ENCODE data around the gene ADAP2.
"Not testable (repeated sequence)": the region's sequence is repeated elsewhere in the genome, so short reads cannot be mapped to it uniquely, and the experiment has no call there.

The ADAP2 gene

DNA sequence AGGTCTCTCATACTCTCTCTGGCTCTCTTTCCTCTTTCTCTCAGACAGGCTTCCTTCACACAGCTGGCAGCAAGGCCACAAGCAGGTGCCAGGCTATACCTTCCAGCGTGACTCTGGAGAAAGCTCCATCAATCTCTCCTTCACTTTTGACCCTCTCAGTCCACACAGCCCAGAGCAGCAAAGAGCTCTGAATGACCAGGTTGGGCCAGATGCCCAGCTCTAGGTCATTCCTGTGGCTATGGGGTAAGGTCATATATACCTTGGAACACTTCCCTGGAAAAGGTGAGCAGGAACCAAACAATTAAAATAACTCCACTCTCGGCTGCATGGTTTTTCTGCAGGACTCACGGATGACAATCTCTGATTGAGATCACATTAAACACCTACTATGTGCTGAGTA lies 8.8 kb downstream of the ADAP2 start:
- no peak for DNase-seq

DNA sequence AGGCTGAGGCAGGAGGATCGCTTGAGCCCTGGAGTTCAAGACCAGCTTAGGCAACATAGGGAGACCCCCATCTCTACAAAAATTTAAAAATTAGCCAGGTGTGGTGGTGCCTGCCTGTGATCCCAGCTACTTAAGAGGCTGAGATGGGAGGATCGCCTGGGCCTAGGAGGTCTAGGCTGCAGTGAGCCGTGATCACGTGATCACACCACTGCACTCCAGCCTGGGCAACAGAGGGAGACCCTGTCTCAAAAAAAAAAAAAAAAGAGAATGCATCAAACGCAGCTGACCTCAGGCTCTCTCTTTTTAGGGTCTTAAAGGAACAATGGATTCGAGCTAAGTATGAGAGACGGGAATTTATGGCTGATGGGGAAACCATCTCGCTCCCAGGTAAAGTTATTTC lies 9.8 kb downstream of the ADAP2 start:
- not testable (repeated sequence) for DNase-seq

DNA sequence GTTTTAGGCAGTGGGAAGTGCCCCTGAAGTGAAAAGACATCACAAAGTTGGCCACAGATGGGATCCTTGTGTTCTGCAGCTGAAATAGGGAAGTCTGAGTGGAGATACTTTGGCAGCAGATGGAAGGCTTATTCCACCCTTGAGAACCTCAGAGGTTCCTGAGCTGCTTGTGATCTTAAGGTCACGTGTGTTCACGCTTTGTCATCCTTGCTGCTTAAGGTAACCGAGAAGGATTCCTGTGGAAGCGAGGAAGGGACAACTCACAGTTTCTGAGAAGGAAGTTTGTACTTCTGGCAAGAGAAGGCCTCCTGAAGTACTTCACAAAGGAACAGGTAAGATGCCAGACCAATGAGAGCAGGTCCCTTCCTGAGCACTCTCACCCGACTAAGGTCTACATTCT lies 12.2 kb downstream of the ADAP2 start:
- no peak for DNase-seq

DNA sequence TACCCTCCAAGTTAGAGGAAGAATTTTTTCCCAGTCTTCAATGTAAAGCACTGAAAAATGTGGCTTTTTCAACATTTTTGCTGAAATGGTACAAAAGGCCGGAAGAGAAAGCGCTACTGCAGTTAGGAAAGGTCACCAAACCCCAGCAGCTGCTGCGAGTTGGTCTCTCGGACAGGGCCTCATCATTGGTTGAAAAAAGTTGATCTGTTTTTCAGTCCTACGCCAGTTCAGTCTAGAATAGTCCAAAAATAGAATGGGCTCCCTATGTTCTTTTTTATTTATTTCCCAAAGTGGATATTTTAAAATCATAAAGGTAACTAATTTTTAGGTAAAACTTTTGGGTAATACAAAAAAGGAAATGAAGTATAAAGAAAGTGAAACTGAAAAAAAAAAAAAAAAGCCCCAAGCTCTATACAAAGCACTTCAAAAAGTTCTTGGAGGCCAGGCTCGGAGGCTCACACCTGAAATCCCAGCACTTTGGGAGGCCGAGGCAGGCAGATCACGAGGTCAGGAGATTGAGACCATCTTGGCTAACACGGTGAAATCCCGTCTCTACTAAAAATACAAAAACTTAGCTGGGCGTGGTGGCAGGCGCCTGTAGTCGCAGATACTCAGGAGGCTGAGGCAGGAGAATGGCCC lies 17.4 kb downstream of the ADAP2 start:
- no peak for DNase-seq

DNA sequence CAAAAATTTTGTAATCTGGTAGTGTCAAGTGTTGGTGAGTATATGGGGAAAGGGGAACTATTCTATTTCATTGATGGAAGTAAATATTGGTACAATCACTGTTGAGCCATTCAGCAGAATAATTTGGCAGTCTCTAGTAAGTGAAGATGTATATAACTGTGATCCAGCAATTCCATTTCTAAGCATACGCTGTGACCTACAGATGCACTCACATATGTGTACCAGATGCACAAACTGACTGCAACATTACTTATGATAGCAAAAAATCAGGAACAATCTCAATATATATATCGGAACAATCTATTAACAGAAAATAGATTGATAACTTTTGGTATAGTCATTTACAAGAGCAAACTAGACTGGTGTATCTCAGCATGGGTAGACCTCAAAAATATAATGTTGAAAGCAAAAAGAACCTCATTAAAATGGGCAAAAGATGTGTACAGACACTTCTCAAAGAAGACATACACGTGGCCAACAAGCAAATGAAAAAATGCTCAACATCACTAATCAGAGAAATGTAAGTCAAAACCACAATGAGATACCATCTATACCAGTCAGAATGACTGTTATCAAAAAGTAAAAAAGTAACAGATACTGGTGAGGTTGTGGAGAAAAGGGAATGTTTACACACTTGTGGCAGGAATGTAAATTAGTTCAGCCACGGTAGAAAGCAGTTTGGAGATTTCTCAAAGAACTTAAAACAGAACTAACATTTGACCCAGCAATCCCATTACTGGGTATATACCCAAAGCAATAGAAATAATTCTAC lies 20.7 kb downstream of the ADAP2 start:
- no peak for DNase-seq

DNA sequence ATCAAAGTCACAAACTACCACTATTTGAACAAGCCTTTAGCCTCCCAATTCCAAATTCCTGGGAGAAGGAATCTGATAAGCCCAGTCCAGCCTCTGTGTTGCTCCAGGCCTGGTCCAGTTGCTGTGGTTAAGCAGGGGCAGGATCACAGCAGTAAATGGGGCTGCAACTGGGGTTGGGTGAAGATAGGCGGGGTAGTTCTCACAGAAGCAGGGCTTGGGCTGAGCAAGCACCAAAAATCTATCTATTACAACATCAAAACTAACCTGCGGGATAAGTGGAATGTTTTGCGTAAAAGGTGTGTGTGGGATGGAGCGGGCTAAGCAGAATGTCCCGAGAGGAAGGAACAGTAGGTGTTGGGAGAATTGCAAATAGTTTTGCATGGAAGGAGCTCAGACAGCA lies 26.1 kb downstream of the ADAP2 start:
- DNase-seq = no peak

DNA sequence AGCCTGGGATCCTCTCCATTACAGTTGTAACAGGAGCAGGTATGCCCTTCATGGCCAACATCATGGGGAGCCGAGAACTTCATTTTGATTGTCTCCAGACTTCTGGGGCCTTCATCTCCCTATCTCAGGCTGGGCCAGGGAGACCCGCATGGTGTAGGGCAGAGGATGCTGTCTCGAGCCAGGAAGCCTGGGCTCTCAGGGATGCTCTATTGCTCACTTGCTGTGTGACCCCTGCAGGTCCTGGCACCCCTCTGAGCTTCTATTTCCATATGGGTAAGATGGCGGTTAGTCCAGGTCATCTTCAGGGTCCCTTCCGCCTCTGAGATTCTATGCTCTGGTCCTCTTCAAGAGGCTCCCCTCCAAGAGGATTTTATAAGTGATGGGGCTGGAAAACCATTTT lies 28.4 kb downstream of the ADAP2 start:
- DNase-seq = no peak

DNA sequence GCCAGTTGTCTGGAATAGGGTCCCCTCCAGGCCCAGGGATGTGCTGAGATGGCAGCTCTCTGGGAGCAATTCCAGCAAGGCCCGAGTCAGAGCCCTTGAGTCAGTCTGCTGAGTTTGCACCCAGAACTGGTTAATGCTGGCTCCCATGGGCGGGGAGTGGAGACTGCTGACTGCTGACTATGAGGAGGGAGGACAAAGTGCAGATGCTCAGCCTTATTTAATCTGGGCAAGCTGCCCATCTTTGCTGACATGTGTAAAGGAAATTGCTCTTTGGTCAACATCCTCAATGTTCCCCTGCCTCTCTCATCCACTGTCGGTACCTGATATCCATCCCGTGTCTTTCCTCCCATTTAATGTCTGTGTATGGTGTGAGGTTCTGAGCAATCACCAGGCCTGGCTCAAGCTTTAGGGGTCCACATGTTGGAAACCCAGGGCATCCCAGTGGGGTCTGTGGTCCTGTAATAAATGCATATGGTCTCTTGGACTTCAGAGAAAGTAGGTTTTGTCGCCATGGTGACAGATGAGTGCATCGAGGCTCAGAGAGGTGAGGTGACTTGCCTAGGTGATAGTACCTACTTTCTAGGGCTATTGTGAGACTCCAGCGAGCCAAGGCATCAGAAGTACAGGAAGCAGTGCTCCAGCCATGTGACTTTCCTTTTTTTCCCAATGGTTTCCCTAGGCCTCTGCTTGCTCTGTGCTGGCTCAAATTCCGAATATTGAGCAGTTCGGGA lies 29.1 kb downstream of the ADAP2 start:
- no peak for DNase-seq

DNA sequence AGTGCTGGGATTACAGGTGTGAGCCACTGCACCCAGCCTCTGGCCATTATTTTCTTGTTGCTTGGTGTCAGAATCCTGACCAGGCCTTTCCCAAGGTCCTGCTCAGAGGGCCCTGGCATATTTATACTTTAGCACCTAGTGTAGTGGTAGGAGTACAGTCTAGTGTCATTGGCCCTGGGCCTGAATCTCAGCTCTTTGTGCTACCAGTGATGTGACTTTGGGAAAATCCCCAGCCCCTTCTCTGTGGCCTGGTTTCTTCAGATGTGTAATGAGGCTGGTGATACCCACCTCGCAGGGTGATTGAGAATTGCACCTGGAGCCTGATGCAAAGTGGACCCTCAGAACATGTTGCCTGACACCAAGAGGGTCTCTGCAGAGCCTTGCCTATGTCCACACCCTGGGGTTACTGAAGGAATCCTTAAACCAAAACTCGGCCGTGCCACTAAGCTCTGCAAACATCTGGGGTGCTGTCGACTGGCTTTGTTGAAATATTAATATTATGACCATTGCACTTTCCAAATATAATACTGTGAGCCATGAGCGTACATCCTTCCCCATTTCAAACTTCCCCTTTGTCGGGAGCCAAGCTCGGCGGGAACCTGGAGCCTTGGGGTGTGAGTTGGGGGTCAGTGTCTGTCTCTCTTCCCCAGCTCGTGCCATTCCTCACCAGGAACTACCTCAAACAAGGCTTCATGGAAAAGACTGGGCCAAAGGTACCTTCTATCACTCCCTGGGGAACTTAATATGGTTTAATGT lies 31.1 kb downstream of the ADAP2 start:
- no peak for DNase-seq

DNA sequence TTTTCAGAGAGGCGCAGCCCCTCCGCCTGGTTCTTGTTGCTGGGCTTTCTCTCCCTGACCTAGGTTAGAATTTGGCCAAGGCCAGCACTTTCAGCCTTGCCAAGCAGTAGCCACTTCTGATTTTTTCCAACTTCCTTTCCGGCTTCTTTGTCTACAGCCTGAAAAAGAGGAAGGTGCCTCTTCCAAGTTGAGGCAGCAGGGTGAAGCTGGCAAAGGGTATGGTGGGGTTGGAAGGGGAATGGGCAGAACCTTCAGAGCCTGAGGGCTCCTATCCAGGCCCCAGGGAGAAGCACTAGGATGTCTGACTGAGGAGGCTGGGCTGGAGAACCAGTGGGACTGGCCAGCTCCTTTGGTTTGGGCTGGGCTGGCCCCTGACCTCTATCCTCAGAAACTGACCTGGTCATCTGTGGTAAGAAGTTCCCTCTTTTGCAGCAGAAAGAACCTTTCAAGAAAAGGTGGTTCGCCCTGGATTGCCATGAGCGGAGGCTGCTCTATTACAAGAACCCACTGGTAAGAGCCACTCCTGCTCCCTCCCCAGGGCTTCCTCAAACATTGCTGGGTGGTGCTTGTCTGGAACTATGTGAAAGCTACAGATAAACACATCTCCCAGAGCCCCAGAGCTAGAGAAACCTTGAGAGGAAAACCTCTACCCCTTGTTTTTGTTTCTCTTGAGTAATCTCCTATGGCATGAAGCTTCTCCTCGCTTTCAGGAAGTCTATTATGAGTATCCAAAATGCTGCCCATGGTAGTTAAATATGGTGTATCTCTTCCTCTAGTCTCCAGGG lies 32.5 kb downstream of the ADAP2 start:
- DNase-seq = no peak

DNA sequence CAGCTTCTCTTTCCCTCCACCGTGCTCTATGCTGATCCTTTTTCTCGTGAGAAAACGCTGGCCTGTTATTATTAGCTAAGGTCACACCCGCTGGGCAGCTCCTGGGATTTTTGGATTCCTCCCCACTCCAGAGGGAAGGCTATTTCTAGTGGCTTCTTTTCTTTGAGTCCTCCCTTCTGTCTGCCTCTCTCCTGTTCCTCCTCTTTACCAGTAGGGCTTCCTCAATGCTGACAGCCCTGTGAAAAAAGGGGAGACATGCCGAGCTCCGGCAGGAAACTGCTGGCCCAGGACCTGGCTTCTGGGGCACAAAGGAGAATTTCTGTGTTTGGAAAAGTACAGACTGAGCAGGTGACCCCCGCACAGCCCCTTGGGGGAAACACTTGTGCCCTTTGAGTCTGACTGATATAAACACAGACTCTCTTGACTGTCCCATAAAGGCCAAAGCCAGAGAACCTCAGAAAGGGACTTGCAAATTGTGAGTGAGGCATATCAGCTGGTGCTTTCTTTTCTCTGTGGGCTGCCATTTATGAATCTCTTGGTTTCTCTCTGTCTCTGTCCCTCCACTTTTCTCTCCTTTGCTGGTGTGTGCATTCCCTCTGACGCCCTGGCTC lies 35.1 kb downstream of the ADAP2 start:
- no peak for DNase-seq

DNA sequence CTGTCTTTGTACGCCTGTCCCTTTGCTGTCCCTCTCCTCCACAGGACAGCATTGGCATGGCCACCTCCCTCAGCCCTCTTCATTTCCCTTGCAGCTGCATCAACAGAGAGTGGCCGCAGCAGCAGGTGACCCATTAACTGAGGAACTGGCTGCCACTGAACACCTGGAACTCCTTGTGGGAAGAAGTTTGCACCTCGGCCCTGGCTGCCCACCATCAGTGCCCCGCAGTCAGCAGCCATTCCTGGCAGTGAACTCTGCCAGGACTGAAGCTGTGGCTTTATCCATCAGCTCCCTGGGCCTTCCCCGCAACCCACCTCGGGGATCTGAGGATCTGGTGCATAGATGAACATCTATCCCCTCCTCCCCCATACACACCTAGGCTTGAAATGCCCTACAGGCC lies 36.0 kb downstream of the ADAP2 start:
- no peak for DNase-seq

DNA sequence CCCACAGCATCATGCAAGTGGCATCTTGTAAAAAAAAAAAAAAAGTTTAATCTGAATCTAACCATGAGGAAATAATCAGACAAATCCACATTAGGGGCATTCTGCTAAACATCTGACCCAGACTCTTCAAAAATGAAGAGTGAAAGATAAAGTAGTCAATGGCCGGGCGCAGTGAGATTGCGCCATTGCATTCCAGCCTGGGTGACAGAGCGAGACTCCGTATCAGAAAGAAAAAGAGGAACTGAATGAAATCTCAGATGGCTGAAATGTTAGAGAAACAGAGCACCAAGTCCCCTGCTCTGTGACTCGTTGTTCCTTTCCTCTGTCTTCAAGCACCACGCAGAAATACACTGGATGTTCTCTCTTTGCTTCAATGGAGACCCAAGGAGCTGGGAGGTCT lies 36.4 kb downstream of the ADAP2 start:
- peak; percentile 26 for DNase-seq

DNA sequence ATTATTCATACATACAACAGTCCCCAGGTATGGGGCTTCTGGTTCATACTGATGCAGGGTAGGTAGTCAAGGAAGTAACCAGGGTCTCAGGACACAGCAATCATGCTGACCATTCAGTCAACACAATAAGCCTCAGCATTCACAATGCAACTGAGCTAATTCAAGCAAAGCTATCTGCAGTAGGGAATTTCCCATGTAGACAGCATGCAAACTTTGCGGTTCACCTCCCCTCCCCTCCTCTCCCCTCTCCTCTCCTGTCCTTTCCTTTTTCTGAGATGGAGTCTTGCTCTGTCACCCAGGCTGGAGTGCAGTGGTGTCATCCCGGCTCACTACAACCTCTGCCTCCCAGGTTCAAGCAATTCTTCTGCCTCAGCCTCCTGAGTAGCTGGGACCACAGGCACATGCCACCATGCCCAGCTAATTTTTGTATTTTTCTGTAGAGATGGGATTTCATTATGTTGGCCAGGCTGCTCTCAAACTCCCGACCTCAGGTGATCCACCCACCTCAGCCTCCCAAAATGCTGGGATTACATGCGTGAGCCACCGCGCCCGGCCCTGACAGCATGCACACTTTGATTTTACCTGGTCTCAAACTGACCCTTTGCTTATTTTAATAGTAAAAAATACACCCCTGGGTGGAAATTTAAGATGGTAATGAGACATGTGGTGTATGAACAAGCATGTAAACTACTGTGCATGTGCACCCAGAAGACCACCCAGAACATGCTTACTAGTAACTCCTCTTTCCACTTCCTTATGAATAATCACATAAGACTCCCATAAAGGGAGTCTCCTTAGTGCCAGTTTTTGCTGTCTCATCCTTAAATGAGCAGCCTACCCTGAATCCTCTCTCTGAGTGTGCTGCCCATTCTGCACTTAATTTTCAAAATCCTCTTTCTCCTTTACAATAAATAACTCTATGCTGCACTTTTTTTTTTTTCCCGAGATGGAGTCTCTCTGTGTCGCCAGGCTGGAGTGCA lies 39.8 kb downstream of the ADAP2 start:
- no peak for DNase-seq

DNA sequence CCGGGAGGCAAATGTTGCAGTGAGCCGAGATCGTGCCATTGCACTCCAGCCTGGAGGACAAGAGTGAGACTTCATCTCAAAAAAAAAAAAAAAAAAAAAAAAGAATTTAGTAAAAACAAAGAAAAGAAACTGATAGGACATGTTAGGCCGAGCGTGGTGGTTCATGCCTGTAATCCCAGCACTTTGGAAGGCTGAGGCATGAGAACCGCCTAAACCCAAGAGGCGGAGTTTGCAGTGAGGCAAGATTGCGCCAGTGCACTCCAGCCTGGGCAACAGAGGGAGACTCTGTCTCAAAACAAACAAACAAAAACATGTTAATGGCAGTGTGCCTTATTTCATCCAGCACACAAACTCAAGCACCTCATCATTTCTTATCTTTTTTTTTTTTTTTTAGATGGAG lies 42.6 kb downstream of the ADAP2 start:
- DNase-seq = not testable (repeated sequence)

DNA sequence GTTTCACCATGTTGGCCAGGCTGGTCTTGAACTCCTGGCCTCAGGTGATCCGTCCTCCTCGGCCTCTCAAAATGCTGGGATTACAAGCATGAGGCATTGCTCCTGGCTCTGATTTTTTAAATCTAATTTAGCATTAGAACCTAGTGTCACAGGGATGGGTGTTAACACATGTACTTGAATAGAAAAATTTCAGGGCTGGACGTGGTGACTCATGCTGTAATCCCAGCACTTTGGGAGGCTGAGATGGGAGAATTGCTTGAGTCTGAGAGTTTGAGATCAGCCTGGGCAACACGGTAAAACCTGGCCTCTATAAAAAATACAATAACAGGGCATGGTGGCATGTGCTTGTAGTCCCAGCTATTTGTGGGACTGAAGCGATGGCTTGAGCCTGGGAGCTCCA lies 43.1 kb downstream of the ADAP2 start:
- no peak for DNase-seq

DNA sequence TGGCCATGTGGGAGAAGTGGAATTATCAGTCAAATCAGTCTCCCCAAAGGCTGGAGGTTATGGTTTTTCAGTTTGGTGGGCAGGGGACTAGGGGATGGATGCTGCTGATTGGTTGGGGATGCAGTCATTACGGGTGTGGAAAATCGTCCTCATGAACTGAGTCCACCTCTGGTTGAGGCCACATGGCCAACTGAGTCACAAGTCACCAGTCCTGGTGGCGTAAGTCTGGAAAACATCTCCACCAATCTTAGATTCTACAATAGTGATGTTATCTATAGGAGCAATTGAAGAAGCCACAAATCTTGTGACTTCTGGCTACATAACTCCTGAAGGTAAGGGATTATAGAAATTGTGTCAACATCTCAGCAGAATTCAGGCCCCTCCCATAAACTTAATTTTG lies 43.9 kb downstream of the ADAP2 start:
- no peak for DNase-seq

DNA sequence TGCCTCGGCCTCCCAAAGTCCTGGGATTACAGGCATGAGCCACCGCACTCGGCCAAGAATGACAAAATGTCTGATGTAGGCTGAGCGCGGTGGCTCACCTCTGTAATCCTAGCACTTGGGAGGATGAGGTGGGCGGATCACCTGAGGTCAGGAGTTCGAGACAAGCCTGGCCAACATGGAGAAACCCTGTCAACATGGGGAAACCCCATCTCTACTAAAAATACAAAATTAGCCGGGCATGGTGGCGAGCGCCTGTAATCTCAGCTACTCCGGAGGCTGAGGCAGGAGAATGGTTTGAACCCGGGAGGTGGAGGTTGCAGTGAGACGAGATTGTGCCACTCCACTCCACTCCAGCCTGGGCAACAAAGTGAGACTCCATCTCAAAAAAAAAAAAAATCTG lies 46.2 kb downstream of the ADAP2 start:
- DNase-seq = not testable (repeated sequence)

DNA sequence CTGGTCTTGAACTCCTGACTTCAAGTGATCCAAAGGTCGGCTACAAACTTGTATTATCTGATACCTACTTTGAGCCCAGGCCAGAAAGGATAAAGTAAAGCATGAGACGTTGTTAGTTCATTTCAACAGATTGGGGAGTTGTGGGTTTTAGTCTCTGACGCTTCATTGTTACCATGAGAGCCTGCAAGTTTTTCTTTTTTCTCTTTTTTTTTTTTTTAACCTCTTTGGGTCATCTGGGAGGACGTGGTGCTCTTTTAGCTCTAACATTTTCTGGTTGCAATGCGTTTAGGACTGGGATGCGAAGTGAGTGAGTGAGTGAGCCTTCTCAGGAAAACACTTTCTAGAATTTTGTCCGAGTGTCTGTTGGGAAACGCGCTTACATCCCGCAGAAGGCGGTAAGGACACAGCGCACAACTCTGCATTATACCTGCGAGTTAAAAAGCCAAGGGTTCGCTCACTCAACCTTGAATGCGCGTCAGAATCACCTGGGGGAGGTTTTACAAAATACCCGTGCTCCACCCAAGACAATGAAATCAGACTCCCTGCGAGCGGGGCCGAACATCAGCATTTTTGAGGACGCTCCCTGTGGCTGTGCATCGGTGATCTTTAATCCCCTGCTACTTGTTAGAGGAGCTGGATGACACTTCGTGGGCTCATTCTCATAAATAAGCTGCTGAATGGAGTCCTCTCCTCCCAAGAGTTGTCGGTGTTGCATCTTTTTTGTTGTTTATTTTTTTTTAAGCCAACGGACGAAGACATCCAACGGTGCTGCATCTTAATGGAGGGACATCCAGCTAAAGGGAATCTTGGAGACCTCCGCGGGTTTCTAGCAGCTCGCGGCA lies 48.5 kb downstream of the ADAP2 start:
- no peak for DNase-seq
